Osteocyte (in vitro differentiated cells): Measurements from ENCODE around the gene CYB5A. TPM values are rescaled to one million over a fixed set of nuclear protein-coding genes. Genes with fewer than 3 reads are reported as not detected.

Experiments
- DNase-seq: peaks from one replicate; pipeline ENCODE4 v3.0.0; 2021; ENCODE audit warnings: mixed read lengths; ENCODE audit not compliant: unreplicated experiment; ENCODE audit errors: extremely low spot score
- H3K27ac Mint-ChIP-seq: one replicate; pipeline ENCODE4 v1.8.0; 2021; ENCODE audit warnings: mild to moderate bottlenecking, mixed read lengths; ENCODE audit not compliant: unreplicated experiment
- H3K27me3 Mint-ChIP-seq: one replicate; pipeline ENCODE4 v1.8.0; 2021; ENCODE audit warnings: mixed read lengths; ENCODE audit not compliant: unreplicated experiment
- H3K36me3 Mint-ChIP-seq: one replicate; pipeline ENCODE4 v1.8.0; 2021; ENCODE audit warnings: mixed read lengths; ENCODE audit not compliant: unreplicated experiment
- H3K4me1 Mint-ChIP-seq: one replicate; pipeline ENCODE4 v1.8.0; 2021; ENCODE audit warnings: mixed read lengths; ENCODE audit not compliant: unreplicated experiment
- H3K4me3 Mint-ChIP-seq: one replicate; pipeline ENCODE4 v1.8.0; 2021; ENCODE audit warnings: mild to moderate bottlenecking, moderate library complexity, mixed read lengths; ENCODE audit not compliant: unreplicated experiment
- H3K9me3 Mint-ChIP-seq: one replicate; pipeline ENCODE4 v1.8.0; 2021; ENCODE audit warnings: mixed read lengths; ENCODE audit not compliant: unreplicated experiment
- CTCF ChIP-seq: fragments of 200-600 bp; sonication (generic); IDR thresholded peaks from 2 replicates; pipeline ENCODE4 v1.5.0; 2021; ENCODE audit warnings: antibody characterized with exemption, mild to moderate bottlenecking, moderate library complexity
- total RNA-seq: library from RNA; stranded (reverse); gene quantifications from 2 replicates; pipeline ENCODE4 v1.2.1, GENCODE V29; 2021

Gene CYB5A
- total RNA-seq, 1 donor from 2014 or later: 28.2 TPM

- Mint-ChIP-seq H3K4me3 (no peak overlapping the region), H3K4me1 (peaks cover 18% of the 10 kb centered on the region), H3K27me3 (no peaks in the 10 kb centered on the region), H3K36me3 (no peaks in the 10 kb centered on the region), H3K27ac (no peak overlapping the region), H3K9me3 (no peaks in the 10 kb centered on the region)
- no peak for DNase-seq
- no peak for TF ChIP-seq CTCF
Observed at GRCh38 chr18:74282755-74283554, 8.8 kb downstream of the CYB5A start.

GRCh38 chr18:74281980-74282754, 9.6 kb downstream of the CYB5A start:
- Mint-ChIP-seq H3K27me3 (no peaks in the 10 kb centered on the region), H3K27ac (no peak overlapping the region), H3K9me3 (no peaks in the 10 kb centered on the region), H3K4me1 (peaks cover 18% of the 10 kb centered on the region), H3K36me3 (no peaks in the 10 kb centered on the region), H3K4me3 (no peak overlapping the region)
- no peak for TF ChIP-seq CTCF
- DNase-seq: no peak

- Mint-ChIP-seq H3K36me3 (no peaks in the 10 kb centered on the region), H3K4me1 (peaks cover 16% of the 10 kb centered on the region), H3K27ac (no peak overlapping the region), H3K9me3 (no peaks in the 10 kb centered on the region), H3K27me3 (no peaks in the 10 kb centered on the region), H3K4me3 (no peak overlapping the region)
- DNase-seq: no peak
- no peak for TF ChIP-seq CTCF
Observed at GRCh38 chr18:74281011-74281979, 10.5 kb downstream of the CYB5A start.

GRCh38 chr18:74278983-74279382, 12.8 kb downstream of the CYB5A start:
- no peaks in the 10 kb centered on the region for H3K9me3 Mint-ChIP-seq
- no peaks in the 10 kb centered on the region for H3K27me3 Mint-ChIP-seq
- no peak overlapping the region for H3K27ac Mint-ChIP-seq
- DNase-seq: no peak
- no peak for TF ChIP-seq CTCF
- no peak overlapping the region for H3K4me3 Mint-ChIP-seq
- H3K4me1 Mint-ChIP-seq: peaks cover 16% of the 10 kb centered on the region
- no peaks in the 10 kb centered on the region for H3K36me3 Mint-ChIP-seq
